ENCODE data around the gene TMEM72. TPM values are rescaled to one million over a fixed set of nuclear protein-coding genes. Genes with fewer than 3 reads are reported as not detected.

The TMEM72 gene
- total RNA-seq, 2 donors from 2014 or later: not detected

- DNase-seq (ENCODE audit: low spot score) (no peak), ATAC-seq (ENCODE audit: insufficient number of reproducible peaks, low FRiP score, low read depth) (no peak)
- H3K4me3 ChIP-seq: no peak overlapping the region
- peak overlapping the region in 1 of 2 donors; percentile 82 for H3K27ac ChIP-seq
- peaks cover 27% of the 10 kb centered on the region for H3K36me3 ChIP-seq
- peaks cover 15 to 52% of the 10 kb centered on the region in 2 donors for H3K4me1 ChIP-seq (ENCODE audit: control insufficient read depth in 1 of 2, low read depth in 2 of 2)
- no peak for TF ChIP-seq CTCF (IDR thresholded peaks at IDR 0.05)
- H3K27me3 ChIP-seq (replicated peaks; ENCODE audit: insufficient read depth): no peaks in the 10 kb centered on the region
- H3K9me3 ChIP-seq: no peaks in the 10 kb centered on the region
Observed at GRCh38 chr10:44972874-44973306, 61.8 kb downstream of the TMEM72 start.

DNA sequence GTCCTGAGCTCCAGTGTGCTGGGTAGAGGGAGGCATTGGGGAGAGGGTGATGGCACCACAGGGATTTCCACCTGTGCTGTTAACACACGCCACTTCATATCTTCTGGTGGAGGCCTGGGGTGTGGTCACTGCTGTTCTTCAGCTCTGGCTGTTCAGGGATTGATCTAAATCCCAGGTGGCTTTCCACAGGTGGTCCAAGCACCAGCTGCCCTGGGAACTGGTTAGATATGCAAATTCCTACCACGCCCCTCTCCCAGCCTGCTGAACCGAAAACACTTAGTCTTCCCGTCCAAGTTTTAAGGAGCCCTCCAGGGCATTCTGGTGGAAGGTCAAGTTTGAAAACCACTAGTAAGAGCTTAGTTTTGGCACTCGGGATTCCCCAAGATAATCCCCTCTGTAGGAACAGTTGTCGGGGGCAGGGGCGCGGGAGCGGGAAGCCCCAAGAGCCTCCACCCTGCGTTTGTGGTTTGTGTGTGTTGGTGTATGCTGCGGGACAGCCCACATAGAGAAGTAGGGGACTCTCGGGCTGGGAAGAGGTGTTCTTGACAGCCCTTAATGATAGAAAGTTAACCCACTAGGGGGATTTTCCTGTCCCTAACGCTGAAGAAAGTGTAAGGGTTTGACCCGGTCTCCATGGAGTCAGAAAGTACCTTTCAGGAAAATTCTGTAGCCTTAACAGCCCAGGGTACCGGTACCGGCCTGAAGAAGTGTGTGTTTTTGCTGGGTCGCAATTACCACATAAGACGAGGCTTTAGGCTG, 62.4 kb downstream of the TMEM72 start:
- Histone ChIP-seq H3K4me3 (no peak overlapping the region), H3K27ac (peak overlapping the region; percentile 82 to 87), H3K27me3 (replicated peaks; ENCODE audit: insufficient read depth) (no peaks in the 10 kb centered on the region), H3K36me3 (peaks cover 27% of the 10 kb centered on the region), H3K9me3 (no peaks in the 10 kb centered on the region), H3K4me1 (ENCODE audit: control insufficient read depth in 1 of 2, low read depth in 2 of 2) (peaks cover 11 to 47% of the 10 kb centered on the region in 2 donors)
- DNase-seq (ENCODE audit: low spot score) (no peak), ATAC-seq (ENCODE audit: insufficient number of reproducible peaks, low FRiP score, low read depth) (no peak)
- TF ChIP-seq CTCF (IDR thresholded peaks at IDR 0.05): no peak

DNA sequence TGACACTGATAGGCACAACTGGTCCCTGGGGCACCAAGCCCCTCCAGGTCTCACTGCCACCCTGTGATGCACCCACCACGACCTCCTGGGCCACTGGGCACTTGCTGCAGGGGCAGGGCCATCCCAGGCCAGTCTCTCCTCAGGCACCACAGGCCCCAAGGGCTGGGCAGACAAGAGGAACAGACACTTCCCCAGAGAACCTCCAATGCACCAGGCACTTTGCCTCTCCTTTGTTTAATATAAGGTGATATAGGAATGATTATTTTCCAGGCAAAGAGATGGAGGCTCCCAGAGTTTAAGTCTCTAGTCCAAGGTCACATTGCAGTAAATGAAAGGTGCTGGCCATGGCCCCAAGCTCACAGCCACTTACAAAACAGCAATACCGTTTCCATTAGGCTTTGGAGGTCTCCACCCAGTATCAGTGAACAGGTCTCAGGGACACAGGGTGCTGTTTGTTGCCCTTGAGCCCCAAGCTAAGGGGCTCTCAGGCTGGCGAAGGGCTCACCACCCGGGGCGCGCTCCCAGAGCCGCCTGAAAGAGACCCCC, 63.0 kb downstream of the TMEM72 start:
- Histone ChIP-seq H3K4me1 (ENCODE audit: control insufficient read depth in 1 of 2, low read depth in 2 of 2) (peaks cover 8 to 44% of the 10 kb centered on the region in 2 donors), H3K9me3 (no peaks in the 10 kb centered on the region), H3K27ac (peak overlapping the region; percentile 82 to 87), H3K27me3 (replicated peaks; ENCODE audit: insufficient read depth) (no peaks in the 10 kb centered on the region), H3K4me3 (peak overlapping the region; percentile 73), H3K36me3 (peaks cover 27% of the 10 kb centered on the region)
- no peak for TF ChIP-seq CTCF (IDR thresholded peaks at IDR 0.05)
- DNase-seq (ENCODE audit: low spot score): no peak
- no peak for ATAC-seq (ENCODE audit: insufficient number of reproducible peaks, low FRiP score, low read depth)

GRCh38 chr10:44974628-44975430, 63.7 kb downstream of the TMEM72 start:
- Histone ChIP-seq H3K4me1 (ENCODE audit: control insufficient read depth in 1 of 2, low read depth in 2 of 2) (peaks cover 13 to 46% of the 10 kb centered on the region in 2 donors), H3K9me3 (no peaks in the 10 kb centered on the region), H3K27ac (peak overlapping the region; percentile 82 to 87), H3K4me3 (peak overlapping the region; percentile 73), H3K36me3 (peaks cover 27% of the 10 kb centered on the region), H3K27me3 (replicated peaks; ENCODE audit: insufficient read depth) (no peaks in the 10 kb centered on the region)
- ATAC-seq (ENCODE audit: insufficient number of reproducible peaks, low FRiP score, low read depth) (no peak), DNase-seq (ENCODE audit: low spot score) (no peak)
- peak; percentile 98 for TF ChIP-seq CTCF (IDR thresholded peaks at IDR 0.05)
